Sigmoid colon (tissue), 7 donors: ENCODE results near the gene PTK7. TPM values are rescaled to one million over a fixed set of nuclear protein-coding genes. Genes with fewer than 3 reads are reported as not detected.

Experiments
- DNase-seq: peaks from one replicate; pipeline ENCODE4 v3.0.0-alpha.2; 2019
- H3K27ac ChIP-seq, 4 donors: fragments of 200-600 bp; sonication (generic); one replicate each; pipeline ENCODE4 v1.5.1; 2016 to 2019; ENCODE audit warnings: mild to moderate bottlenecking in 1 of 4
- H3K27me3 ChIP-seq, 3 donors: fragments of 200-600 bp; sonication (generic); one replicate each; pipeline ENCODE4 v1.5.1; 2019; ENCODE audit warnings: mild to moderate bottlenecking in 1 of 3
- H3K36me3 ChIP-seq, 4 donors: fragments of 200-600 bp; sonication (generic); one replicate each; pipeline ENCODE4 v1.5.1; 2016 to 2019
- H3K4me1 ChIP-seq, 4 donors: fragments of 200-600 bp; sonication (generic); one replicate each; pipeline ENCODE4 v1.5.1; 2017 to 2019
- H3K4me3 ChIP-seq, 4 donors: fragments of 200-600 bp; sonication (generic); one replicate each; pipeline ENCODE4 v1.5.1; 2017 to 2019; ENCODE audit warnings: mild to moderate bottlenecking in 2 of 4, moderate library complexity in 1 of 4
- H3K9me3 ChIP-seq, 4 donors: fragments of 200-600 bp in 3 of 4; sonication (generic) in 3 of 4; one replicate each; pipeline versions ENCODE4 v1.5.1 to v1.6.1; 2013 to 2019
- CTCF ChIP-seq, 4 experiments: fragments of 450-650 bp in 3 of 4; fragments of 200-600 bp in 1 of 4; IDR thresholded peaks; one replicate each; pipeline ENCODE4 v1.5.1; 2016 to 2019; ENCODE audit warnings: antibody characterized with exemption in 4 of 4, mild to moderate bottlenecking in 3 of 4, moderate library complexity in 2 of 4
- POLR2A ChIP-seq, 2 donors: fragments of 450-650 bp; IDR thresholded peaks; one replicate each; pipeline ENCODE4 v1.6.1; 2016; ENCODE audit warnings: antibody characterized with exemption in 2 of 2, mild to moderate bottlenecking in 2 of 2, moderate library complexity in 2 of 2
- WGBS, 2 donors: extraction: QIAGEN DNeasy Blood & Tissue Kit; methylation state at CpG; one replicate each; pipeline ENCODE4 v1.1.7; 2013; 5-methylcytosine and 5-hydroxymethylcytosine counted together
- intact Hi-C: fragments of 100-400 bp; cut with DNase I; formaldehyde crosslinking; loops from one replicate; pipeline ENCODE4 v1.15.1; 2023
- polyA plus RNA-seq, 3 donors: library from polyadenylated mRNA; stranded (reverse); fragments of 200-250 nt; gene quantifications; one replicate each; pipeline ENCODE4 v1.2.3, GENCODE V29; 2013
- total RNA-seq, 4 donors: library from RNA; depleted of rRNA; stranded (reverse); fragments of >200 nt; gene quantifications; one replicate each; pipeline ENCODE4 v1.1.0, GENCODE V29; 2016
- donor health status: healthy with polysubstance abuse.
- donor health status: Bipolar disorder and iron deficiency.
- donor health status: healthy.

Gene PTK7
- total and polyA plus RNA-seq, 7 donors: 1.2 to 15.6 (median 6.1) TPM

GRCh38 chr6:43205849-43206248 lies 129.7 kb downstream of the PTK7 start:
- intact Hi-C loops: no loop called here
- H3K4me3 ChIP-seq: no peak overlapping the region
- no peaks in the 10 kb centered on the region for H3K27me3 ChIP-seq
- H3K27ac ChIP-seq: no peak overlapping the region
- WGBS, 2 donors: 96% methylated on average over 10 of the region's 10 CpGs
- H3K36me3 ChIP-seq: peaks cover 0 to 53% (median 10%) of the 10 kb centered on the region in 4 donors
- DNase-seq: peak; percentile 39
- no peaks in the 10 kb centered on the region for H3K4me1 ChIP-seq
- no peaks in the 10 kb centered on the region for H3K9me3 ChIP-seq
- no peak for TF ChIP-seq CTCF (IDR thresholded peaks at IDR 0.05)

GRCh38 chr6:43207286-43207685 lies 131.2 kb downstream of the PTK7 start:
- H3K9me3 ChIP-seq: no peaks in the 10 kb centered on the region
- H3K4me1 ChIP-seq: no peaks in the 10 kb centered on the region
- DNase-seq: no peak
- no peak overlapping the region for H3K27ac ChIP-seq
- peaks cover 0 to 49% (median 8%) of the 10 kb centered on the region in 4 donors for H3K36me3 ChIP-seq
- intact Hi-C loops: no loop called here
- 86 to 95% methylated on average over 2 of the region's 2 CpGs for whole genome bisulfite sequencing, 2 donors
- no peak overlapping the region for H3K4me3 ChIP-seq
- TF ChIP-seq CTCF (IDR thresholded peaks at IDR 0.05) (no peak), POLR2A (IDR thresholded peaks at IDR 0.05) (no peak)
- no peaks in the 10 kb centered on the region for H3K27me3 ChIP-seq

Other genes starting within 250 kb of the PTK7 start
- 10 to 100 TPM; 67.6 to 79.0 (median 75.7) TPM for gene RPL7L1, start 196.7 kb upstream of the PTK7 start, total RNA-seq
- 10 to 100 TPM; 30.6 to 58.9 (median 38.1) TPM for gene RPL7L1, start 196.7 kb upstream of the PTK7 start, polyA plus RNA-seq
- not detected for gene PTCRA, start 160.3 kb upstream of the PTK7 start, total RNA-seq
- gene PTCRA, start 160.3 kb upstream of the PTK7 start, polyA plus RNA-seq: under 1 TPM in 1 of 3 donors, not detected in 2; 0.23 TPM
- 10 to 100 TPM; 22.8 to 24.9 (median 24.1) TPM for gene CNPY3, start 146.8 kb upstream of the PTK7 start, total RNA-seq
- 10 to 100 TPM; 11.8 to 37.5 (median 12.6) TPM for gene CNPY3, start 146.8 kb upstream of the PTK7 start, polyA plus RNA-seq
- gene GNMT, start 115.6 kb upstream of the PTK7 start, total RNA-seq: under 1 TPM in 1 of 4 donors, not detected in 3; 0.54 TPM
- gene GNMT, start 115.6 kb upstream of the PTK7 start, polyA plus RNA-seq: under 1 TPM in 1 of 3 donors, not detected in 2; 0.45 TPM
- gene PEX6, start 97.1 kb upstream of the PTK7 start, total RNA-seq: 10 to 100 TPM; 10.2 to 19.1 (median 18.2) TPM
- 10 to 100 TPM; 12.6 to 21.5 (median 14.0) TPM for gene PEX6, start 97.1 kb upstream of the PTK7 start, polyA plus RNA-seq
- 10 to 100 TPM; 26.7 to 41.5 (median 33.9) TPM for gene PPP2R5D, start 91.7 kb upstream of the PTK7 start, total RNA-seq
- 10 to 100 TPM; 29.4 to 38.8 (median 35.5) TPM for gene PPP2R5D, start 91.7 kb upstream of the PTK7 start, polyA plus RNA-seq
- 10 to 100 TPM; 49.0 to 91.5 (median 71.5) TPM for gene MEA1, start 62.4 kb upstream of the PTK7 start, total RNA-seq
- 10 to 100 TPM; 59.1 to 93.1 (median 75.1) TPM for gene MEA1, start 62.4 kb upstream of the PTK7 start, polyA plus RNA-seq
- gene KLHDC3, start 62.1 kb upstream of the PTK7 start, total RNA-seq: 100 to 1,000 TPM in 3 of 4 donors, 10 to 100 TPM in 1; 68.4 to 158 (median 105) TPM
- 10 to 100 TPM; 64.3 to 69.7 (median 69.1) TPM for gene KLHDC3, start 62.1 kb upstream of the PTK7 start, polyA plus RNA-seq
- gene RRP36, start 54.7 kb upstream of the PTK7 start, total RNA-seq: 10 to 100 TPM; 40.5 to 46.6 (median 43.3) TPM
- gene RRP36, start 54.7 kb upstream of the PTK7 start, polyA plus RNA-seq: 10 to 100 TPM; 24.6 to 50.8 (median 27.3) TPM
- gene CUL7, start 22.5 kb upstream of the PTK7 start, total RNA-seq: 10 to 100 TPM; 10.3 to 14.4 (median 11.0) TPM
- gene CUL7, start 22.5 kb upstream of the PTK7 start, polyA plus RNA-seq: 1 to 10 TPM; 3.0 to 6.9 (median 3.2) TPM
- gene MRPL2, start 16.9 kb upstream of the PTK7 start, total RNA-seq: 10 to 100 TPM; 14.1 to 25.7 (median 18.3) TPM
- gene MRPL2, start 16.9 kb upstream of the PTK7 start, polyA plus RNA-seq: 10 to 100 TPM; 65.9 to 70.2 (median 68.5) TPM
- 10 to 100 TPM; 23.2 to 44.9 (median 34.6) TPM for gene KLC4, start 16.7 kb upstream of the PTK7 start, total RNA-seq
- gene KLC4, start 16.7 kb upstream of the PTK7 start, polyA plus RNA-seq: 100 to 1,000 TPM in 1 of 3 donors, 10 to 100 TPM in 2; 58.4 to 116 (median 84.1) TPM
- gene SRF, start 95.0 kb downstream of the PTK7 start, total RNA-seq: 10 to 100 TPM; 64.2 to 96.9 (median 89.1) TPM
- gene SRF, start 95.0 kb downstream of the PTK7 start, polyA plus RNA-seq: 10 to 100 TPM; 12.6 to 31.2 (median 13.9) TPM
- gene CUL9, start 105.9 kb downstream of the PTK7 start, total RNA-seq: 10 to 100 TPM; 21.7 to 49.6 (median 31.9) TPM
- gene CUL9, start 105.9 kb downstream of the PTK7 start, polyA plus RNA-seq: 10 to 100 TPM in 2 of 3 donors, 1 to 10 TPM in 1; 5.1 to 32.9 (median 12.6) TPM
- gene DNPH1, start 153.2 kb downstream of the PTK7 start, total RNA-seq: 10 to 100 TPM; 32.1 to 96.0 (median 90.3) TPM
- 100 to 1,000 TPM; 155 to 188 (median 163) TPM for gene DNPH1, start 153.2 kb downstream of the PTK7 start, polyA plus RNA-seq
- gene TTBK1, start 167.2 kb downstream of the PTK7 start, total RNA-seq: under 1 TPM in 3 of 4 donors, not detected in 1; under 0.01 to 0.55 (median 0.27) TPM
- under 1 TPM; under 0.01 to 0.41 (median 0.23) TPM for gene TTBK1, start 167.2 kb downstream of the PTK7 start, polyA plus RNA-seq
- not detected for gene SLC22A7, start 221.9 kb downstream of the PTK7 start, total RNA-seq
- not detected for gene SLC22A7, start 221.9 kb downstream of the PTK7 start, polyA plus RNA-seq
- gene CRIP3, start 232.5 kb downstream of the PTK7 start, total RNA-seq: not detected
- 1 to 10 TPM in 1 of 3 donors, not detected in 2; 5.2 TPM for gene CRIP3, start 232.5 kb downstream of the PTK7 start, polyA plus RNA-seq